ENCODE data around the gene CCDC187. TPM values are rescaled to one million over a fixed set of nuclear protein-coding genes. Genes with fewer than 3 reads are reported as not detected.
"Not testable (repeated sequence)": the region's sequence is repeated elsewhere in the genome, so short reads cannot be mapped to it uniquely, and the experiment has no call there.

CCDC187 gene
- total RNA-seq, 2 donors from 2014 or later, result 1.2 TPM; not detected in 1

DNA sequence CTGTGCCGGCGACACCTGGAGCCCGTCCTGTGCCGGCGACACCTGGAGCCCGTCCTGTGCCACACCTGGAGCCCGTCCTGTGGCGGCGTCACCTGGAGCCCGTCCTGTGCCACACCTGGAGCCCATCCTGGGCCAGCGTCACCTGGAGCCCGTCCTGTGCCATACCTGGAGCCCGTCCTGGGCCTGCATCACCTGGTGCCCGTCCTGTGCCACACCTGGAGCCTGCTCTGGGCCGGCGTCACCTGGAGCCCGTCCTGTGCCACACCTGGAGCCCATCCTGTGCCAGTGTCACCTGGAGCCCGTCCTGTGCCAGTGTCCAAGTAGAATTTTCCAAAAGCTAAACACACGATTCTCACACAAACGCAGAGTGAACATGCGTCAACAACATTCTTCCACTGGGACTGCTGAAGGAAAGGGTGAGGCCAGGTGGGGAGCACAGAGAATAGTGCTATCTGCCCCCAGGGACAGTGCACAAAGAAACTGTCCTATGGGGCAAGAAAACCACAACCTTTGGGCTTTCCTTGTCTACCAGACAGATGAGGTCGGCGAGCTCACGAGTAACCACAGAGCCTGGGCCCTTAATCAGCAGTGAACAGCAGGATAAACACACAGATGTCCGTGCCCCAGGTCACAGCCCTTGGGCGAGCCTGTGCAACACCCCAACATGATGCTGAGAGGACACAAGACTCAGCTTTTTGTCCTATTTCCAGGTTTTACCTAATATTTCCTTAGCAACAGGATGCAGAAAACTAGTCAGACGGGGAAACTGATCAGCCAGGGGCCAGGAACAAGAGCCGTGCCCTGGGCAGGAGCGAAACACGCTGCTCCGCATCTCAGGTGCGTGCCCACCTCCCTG, 66.2 kb downstream of the CCDC187 start:
- Histone ChIP-seq H3K4me3 (no peak overlapping the region), H3K4me1 (replicated peaks) (no peaks in the 10 kb centered on the region), H3K36me3 (no peaks in the 10 kb centered on the region), H3K9me3 (no peaks in the 10 kb centered on the region), H3K27ac (no peak overlapping the region), H3K27me3 (replicated peaks; ENCODE audit: insufficient read depth) (no peaks in the 10 kb centered on the region)
- no peak for DNase-seq (ENCODE audit: low spot score)
- TF ChIP-seq, protein P1, sequence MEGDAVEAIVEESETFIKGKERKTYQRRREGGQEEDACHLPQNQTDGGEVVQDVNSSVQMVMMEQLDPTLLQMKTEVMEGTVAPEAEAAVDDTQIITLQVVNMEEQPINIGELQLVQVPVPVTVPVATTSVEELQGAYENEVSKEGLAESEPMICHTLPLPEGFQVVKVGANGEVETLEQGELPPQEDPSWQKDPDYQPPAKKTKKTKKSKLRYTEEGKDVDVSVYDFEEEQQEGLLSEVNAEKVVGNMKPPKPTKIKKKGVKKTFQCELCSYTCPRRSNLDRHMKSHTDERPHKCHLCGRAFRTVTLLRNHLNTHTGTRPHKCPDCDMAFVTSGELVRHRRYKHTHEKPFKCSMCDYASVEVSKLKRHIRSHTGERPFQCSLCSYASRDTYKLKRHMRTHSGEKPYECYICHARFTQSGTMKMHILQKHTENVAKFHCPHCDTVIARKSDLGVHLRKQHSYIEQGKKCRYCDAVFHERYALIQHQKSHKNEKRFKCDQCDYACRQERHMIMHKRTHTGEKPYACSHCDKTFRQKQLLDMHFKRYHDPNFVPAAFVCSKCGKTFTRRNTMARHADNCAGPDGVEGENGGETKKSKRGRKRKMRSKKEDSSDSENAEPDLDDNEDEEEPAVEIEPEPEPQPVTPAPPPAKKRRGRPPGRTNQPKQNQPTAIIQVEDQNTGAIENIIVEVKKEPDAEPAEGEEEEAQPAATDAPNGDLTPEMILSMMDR (IDR thresholded peaks at IDR 0.05), result no peak
- TF ChIP-seq POLR2AphosphoS5 (IDR thresholded peaks at IDR 0.05) (no peak), POLR2A (IDR thresholded peaks at IDR 0.05) (no peak)
- 87% methylated on average over 32 of the region's 32 CpGs for WGBS
- intact Hi-C loops (cut with DNase I), result no loop called here

- H3K36me3 ChIP-seq; H3K27ac ChIP-seq; H3K27me3 ChIP-seq (replicated peaks; ENCODE audit: insufficient read depth); H3K4me1 ChIP-seq (replicated peaks); DNase-seq (ENCODE audit: low spot score); H3K4me3 ChIP-seq; intact Hi-C loops (cut with DNase I); H3K9me3 ChIP-seq: not testable (repeated sequence)
- WGBS, result 95% methylated on average over 37 of the region's 43 CpGs
Measured at GRCh38 chr9:136236471-136237410, 67.2 kb downstream of the CCDC187 start.

- H3K36me3 ChIP-seq, result no peaks in the 10 kb centered on the region
- H3K4me1 ChIP-seq (replicated peaks), result no peaks in the 10 kb centered on the region
- 95% methylated on average over 27 of the region's 27 CpGs for WGBS
- no peaks in the 10 kb centered on the region for H3K9me3 ChIP-seq
- no peak for DNase-seq (ENCODE audit: low spot score)
- H3K27me3 ChIP-seq (replicated peaks; ENCODE audit: insufficient read depth), result no peaks in the 10 kb centered on the region
- TF ChIP-seq, protein P1 (IDR thresholded peaks at IDR 0.05), result no peak
- TF ChIP-seq POLR2A (IDR thresholded peaks at IDR 0.05) (no peak), POLR2AphosphoS5 (IDR thresholded peaks at IDR 0.05) (no peak)
- no peak overlapping the region for H3K4me3 ChIP-seq
- intact Hi-C loops (cut with DNase I), result no loop called here
- H3K27ac ChIP-seq, result no peak overlapping the region
Measured at GRCh38 chr9:136235709-136236455, 68.0 kb downstream of the CCDC187 start.

DNA sequence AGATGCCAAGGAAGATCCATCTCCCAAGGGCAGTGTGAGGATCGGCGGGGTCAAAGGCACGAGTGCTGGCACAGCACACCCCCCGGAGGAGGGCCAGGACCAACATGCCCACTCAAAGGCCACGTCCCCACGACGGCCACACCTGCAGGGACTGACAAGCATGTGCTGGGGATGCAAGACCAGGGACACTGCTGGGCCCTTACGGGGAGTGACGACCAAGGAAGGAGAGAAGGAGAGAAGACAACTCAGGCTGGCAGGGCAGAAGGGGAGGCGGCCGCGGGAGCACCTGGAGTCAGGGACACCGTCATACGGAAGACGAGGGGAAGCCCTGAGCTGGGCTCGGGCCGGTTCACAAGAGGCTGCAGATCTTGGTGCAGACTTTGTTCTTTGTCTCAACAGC, 68.7 kb downstream of the CCDC187 start:
- WGBS, result 94% methylated on average over 17 of the region's 17 CpGs
- Histone ChIP-seq H3K4me1 (replicated peaks) (no peaks in the 10 kb centered on the region), H3K9me3 (no peaks in the 10 kb centered on the region), H3K4me3 (no peak overlapping the region), H3K36me3 (no peaks in the 10 kb centered on the region), H3K27ac (no peak overlapping the region), H3K27me3 (replicated peaks; ENCODE audit: insufficient read depth) (no peaks in the 10 kb centered on the region)
- DNase-seq (ENCODE audit: low spot score), result no peak
- intact Hi-C loops (cut with DNase I), result no loop called here
- no peak for TF ChIP-seq POLR2A (IDR thresholded peaks at IDR 0.05)
- TF ChIP-seq, protein P1 (IDR thresholded peaks at IDR 0.05), result no peak
- TF ChIP-seq POLR2AphosphoS5 (IDR thresholded peaks at IDR 0.05), result no peak

GRCh38 chr9:136234597-136234996, 69.3 kb downstream of the CCDC187 start:
- no peak overlapping the region for H3K4me3 ChIP-seq
- 92% methylated on average over 21 of the region's 21 CpGs for WGBS
- intact Hi-C loops (cut with DNase I), result no loop called here
- no peaks in the 10 kb centered on the region for H3K27me3 ChIP-seq (replicated peaks; ENCODE audit: insufficient read depth)
- H3K4me1 ChIP-seq (replicated peaks), result no peaks in the 10 kb centered on the region
- DNase-seq (ENCODE audit: low spot score), result no peak
- no peak for TF ChIP-seq POLR2A (IDR thresholded peaks at IDR 0.05)
- TF ChIP-seq, protein P1 (IDR thresholded peaks at IDR 0.05), result no peak
- TF ChIP-seq POLR2AphosphoS5 (IDR thresholded peaks at IDR 0.05), result no peak
- H3K9me3 ChIP-seq, result no peaks in the 10 kb centered on the region
- H3K36me3 ChIP-seq, result no peaks in the 10 kb centered on the region
- H3K27ac ChIP-seq, result no peak overlapping the region
